ENCODE results near the gene APP.
"Not testable (repeated sequence)": the region's sequence is repeated elsewhere in the genome, so short reads cannot be mapped to it uniquely, and the experiment has no call there.

APP gene

DNA sequence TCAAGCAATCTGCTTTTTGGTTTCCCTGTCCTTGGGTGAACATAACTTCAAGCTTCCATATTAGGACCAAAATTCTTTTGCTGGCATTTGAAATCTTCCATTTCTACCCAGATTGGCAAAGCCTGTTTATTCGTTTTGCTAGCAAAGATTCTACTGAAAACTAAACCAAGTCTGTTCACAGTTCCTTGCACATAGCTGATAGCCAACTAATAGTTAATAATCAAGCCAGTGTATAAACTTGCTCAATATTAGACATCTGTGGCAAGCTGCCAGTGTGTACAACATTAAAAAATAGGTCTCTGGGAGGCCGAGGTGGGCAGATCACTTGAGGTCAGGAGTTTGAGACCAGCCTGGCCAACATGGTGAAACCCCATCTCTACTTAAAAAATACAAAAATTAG, 6.3 kb downstream of the APP start:
- DNase-seq (ENCODE audit: low read depth, low spot score), result no peak

DNA sequence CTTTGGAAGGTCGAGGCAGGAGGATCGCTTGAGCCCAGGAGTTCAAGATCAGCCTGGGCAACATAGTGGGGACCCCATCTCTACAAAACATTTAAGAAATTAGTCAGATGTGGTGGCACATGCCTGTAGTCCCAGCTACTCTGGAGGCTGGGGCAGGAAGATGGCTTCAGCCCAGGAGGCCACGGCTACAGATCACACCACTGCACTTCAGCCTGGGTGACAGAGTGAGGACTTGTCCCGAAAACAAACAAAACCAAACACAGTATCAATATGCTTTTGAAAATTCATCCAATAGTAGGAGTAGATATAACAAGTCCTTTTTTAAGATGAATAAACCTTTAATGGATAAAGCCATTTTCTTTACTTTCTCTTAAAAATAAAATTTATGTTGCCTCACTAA, 8.5 kb downstream of the APP start:
- DNase-seq (ENCODE audit: low read depth, low spot score), result no peak

DNA sequence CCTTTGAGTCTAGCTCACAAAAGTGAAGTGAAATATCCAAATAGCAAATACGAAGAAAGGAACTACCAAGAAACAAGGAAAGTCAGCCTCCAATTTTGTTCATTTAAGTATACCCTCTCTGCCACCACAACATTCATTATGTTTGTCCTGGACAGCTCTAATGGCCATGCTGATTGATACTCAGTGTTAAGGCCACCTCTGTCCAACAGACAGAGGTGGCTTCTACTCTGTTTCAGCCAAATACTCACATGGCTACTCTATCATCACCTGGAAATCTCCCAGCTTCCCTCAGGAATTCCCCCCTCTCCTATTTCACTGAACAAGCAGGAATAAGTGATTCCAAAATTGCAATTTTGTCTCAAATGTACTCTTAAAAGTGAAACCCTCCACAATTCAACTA, 10.7 kb downstream of the APP start:
- DNase-seq (ENCODE audit: low read depth, low spot score), result no peak

DNA sequence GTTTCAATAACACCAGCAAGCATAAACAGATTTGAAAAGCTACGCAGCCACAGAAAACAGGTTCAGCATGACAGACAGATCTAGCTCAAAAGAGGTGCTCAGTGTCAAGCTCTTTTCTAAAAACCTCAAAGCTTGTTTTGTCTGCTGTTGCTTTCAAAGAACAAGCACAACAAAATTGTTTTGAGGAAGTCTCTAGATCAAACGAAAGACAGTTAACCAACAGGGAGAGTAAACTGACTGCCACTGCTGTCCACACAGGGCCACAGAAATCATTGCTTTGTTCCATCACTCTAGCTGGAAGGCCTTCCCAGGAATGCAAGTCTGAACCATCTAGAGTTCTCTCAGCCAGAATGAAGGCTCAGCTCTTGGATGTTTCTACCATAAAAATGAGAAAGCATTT, 12.8 kb downstream of the APP start:
- no peak for DNase-seq (ENCODE audit: low read depth, low spot score)

DNA sequence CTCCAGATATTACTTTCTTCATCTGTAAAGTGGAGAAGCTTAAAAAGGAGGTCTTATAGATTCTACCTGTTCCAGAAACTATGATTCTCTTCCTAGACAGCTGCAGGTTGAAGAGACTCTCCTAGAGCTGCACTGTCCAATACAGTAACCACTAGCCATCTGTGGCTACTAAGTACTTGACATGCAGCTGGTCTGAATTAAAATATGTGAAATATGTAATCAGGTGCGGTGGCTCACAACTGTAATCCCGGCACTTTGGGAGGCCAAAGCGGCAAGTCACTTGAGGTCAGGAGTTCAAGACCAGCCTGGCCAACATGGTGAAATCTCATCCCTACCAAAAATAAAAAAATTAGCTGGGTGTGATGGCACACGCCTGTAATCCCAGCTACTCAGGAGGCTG, 15.8 kb downstream of the APP start:
- no peak for DNase-seq (ENCODE audit: low read depth, low spot score)

DNA sequence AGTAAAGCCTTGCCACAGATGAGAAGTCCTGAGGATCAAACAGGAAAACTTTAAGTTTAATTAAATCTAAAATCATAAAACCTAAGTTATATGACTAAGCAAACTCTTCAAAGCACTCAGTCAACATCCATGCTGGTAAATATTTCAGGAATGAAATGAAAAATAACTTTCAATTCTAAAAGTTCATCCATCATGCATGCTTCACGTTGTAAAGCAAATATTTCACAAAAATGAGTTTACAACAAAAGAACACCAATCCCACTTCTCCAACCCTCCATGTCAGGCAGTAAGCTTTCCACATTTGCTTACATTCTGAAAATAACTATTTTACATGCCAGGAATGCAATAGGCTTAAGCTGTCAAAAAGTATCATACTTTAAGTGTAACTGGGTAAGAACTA, 16.8 kb downstream of the APP start:
- no peak for DNase-seq (ENCODE audit: low read depth, low spot score)

DNA sequence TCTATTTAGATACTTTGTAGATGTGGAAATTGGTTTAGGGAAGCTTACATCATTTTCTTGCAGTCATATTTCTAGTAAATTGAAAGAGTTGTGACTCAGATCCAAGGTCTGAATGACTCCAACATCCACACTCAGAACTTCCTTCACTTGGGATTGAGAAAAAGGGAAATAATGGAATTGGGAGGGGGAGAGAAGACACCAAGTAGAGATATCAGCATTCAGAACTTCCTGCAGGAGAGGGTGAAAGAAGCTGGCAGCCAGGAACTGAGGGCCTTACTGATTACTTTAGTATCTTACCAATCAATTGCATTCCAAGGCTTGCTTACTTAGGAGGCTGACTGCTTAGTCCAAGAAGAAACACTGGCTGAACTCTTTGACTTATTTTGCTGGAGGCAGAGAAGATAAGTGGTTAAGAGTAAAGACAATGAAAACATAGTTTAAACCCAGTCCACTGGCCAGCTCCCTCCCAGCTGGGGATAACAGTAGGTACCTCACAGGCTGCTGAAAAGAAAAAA, 21.7 kb downstream of the APP start:
- no peak for DNase-seq (ENCODE audit: low read depth, low spot score)

DNA sequence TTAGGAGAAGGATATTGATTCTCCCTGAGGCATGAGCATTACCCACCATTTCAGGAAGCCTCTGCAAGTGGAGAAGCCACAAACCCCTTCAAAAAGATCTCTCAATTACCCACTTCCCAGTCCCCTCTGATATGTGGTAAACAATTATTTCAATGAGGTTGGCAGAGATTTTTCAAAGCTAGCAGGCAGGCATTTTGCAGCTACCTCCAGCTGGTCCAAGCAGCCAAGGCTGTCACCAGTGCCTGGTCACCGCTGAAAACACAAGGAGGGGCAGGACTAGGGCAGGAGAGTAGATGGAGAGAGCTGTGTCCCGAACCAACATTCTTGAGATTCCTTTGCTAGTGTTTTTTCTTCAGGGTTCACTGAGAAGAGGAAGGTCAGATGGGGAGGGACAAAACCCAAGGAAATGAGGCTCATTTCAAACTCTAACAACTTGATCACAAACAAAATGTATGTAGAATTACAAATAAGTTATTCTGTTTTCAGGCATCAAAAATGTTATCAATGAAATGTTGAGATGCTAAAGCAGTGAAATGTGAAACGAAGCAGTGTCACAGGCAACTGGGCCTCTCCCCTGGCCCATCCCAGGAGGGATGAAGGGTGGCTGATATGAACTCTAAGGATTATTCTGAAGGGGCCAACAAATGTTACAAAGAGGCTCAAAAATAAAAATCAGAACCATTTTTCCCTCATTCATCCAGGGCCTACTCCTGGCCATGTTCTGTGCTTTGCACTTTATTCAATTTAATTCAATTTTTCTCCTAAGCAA, 22.3 kb downstream of the APP start:
- no peak for DNase-seq (ENCODE audit: low read depth, low spot score)

DNA sequence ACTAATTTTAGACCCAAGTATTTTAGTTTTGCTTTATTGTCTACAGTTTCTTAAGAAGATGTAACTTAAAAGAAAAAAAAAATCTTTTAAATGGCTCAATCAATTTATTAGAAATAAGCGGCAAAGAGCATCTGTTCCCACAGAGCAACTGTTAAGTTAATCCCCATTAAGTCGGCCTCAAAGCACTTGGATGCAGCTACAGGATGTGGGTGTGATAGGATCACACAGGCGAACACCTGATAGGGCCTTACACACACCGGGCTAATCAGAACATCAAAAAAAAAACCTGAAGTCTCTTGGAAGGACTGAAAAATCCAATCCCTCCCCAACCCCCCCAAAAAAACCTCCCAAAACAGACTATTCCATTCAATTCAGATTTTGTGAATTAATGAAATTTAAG, 23.0 kb downstream of the APP start:
- no peak for DNase-seq (ENCODE audit: low read depth, low spot score)

DNA sequence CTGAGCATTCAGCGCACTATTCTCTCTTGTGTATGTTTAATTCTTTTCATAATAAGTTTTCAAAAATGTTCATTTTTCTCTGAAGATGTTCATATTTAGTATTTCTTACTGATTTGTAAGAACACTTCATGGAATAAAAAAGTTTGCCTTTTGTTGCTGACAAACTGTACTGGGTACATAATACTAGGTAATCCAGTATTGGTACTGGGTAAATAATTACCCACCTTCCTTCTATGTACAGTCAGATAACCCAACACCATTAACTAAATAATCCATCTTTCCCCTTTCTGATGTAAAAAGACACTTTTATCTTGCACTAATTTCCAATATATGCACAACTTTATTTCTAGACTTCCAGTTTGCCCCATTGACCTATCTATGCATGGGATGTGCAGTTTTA, 23.9 kb downstream of the APP start:
- no peak for DNase-seq (ENCODE audit: low read depth, low spot score)

DNA sequence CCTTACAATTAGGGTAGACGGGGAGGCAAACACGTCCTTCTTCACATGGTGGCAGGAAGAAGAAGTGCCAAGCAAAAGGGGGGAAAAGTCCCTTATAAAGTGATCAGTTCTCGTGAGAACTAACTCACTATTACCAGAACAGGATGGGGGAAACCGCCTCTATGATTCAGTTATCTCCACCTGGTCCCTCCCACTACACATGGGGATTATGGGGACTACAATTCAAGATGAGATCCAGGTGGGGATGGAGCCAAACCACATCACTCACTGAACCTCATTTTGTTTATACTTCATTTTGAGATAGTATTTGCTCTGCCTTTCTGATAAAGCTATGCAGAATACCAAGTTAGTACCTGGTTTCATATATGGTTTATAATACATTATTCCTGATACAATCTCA, 26.5 kb downstream of the APP start:
- DNase-seq (ENCODE audit: low read depth, low spot score), result no peak

DNA sequence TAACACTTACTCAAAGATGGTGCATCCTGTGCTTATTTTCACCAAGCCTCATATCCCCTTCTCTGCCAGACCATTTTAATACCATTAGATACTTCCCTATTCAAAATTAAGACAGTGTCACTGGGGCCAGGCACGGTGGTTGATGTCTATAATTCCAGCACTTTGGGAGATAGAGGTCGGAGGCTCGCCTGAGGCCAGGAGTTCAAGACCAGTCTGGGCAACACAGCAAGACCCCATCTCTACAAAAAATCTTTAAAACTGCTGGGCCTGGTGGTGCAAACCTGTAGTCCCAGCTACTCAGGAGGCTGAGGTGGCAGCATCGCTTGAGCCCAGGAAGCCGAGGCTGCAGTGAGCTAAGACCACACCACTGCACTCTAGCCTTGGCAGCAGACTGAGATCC, 28.2 kb downstream of the APP start:
- DNase-seq (ENCODE audit: low read depth, low spot score), result no peak

DNA sequence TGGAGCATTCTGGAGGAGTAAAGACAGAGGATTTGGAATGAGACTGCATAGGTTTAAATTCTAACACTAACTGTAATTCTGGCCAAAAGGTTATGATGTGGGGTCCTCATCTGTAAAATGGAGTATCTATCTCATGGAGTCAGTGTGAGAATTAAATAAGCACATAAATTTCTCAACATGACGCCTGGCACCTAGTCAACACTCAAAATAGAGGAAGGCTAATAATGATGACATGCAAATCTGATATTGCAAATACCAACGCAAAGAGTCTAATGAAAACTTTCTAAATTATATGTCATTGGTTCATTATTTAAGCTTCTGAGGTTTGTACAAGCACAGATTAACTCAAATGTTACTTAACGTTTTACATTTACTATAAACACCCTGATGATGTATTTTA, 29.6 kb downstream of the APP start:
- DNase-seq (ENCODE audit: low read depth, low spot score), result no peak

DNA sequence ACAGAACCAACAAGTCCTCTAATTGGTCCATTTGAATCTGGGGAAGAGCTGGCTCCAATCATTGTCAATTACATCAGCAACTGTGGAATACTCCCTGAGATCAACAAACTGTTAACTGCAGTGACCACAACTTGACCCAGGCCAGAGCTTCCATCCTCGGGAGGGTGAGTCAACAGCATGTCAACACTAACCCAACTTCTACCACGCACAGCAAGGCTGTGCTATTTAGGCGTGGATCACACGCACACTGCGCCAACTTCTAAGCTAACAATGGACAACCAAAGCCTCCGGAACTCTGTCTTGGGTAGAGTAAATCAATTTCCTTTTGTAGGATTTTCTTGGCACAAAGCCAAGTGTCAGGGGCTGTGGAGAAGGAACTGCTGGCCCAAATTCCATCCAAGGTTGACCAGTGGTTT, 30.4 kb downstream of the APP start:
- no peak for DNase-seq (ENCODE audit: low read depth, low spot score)

DNA sequence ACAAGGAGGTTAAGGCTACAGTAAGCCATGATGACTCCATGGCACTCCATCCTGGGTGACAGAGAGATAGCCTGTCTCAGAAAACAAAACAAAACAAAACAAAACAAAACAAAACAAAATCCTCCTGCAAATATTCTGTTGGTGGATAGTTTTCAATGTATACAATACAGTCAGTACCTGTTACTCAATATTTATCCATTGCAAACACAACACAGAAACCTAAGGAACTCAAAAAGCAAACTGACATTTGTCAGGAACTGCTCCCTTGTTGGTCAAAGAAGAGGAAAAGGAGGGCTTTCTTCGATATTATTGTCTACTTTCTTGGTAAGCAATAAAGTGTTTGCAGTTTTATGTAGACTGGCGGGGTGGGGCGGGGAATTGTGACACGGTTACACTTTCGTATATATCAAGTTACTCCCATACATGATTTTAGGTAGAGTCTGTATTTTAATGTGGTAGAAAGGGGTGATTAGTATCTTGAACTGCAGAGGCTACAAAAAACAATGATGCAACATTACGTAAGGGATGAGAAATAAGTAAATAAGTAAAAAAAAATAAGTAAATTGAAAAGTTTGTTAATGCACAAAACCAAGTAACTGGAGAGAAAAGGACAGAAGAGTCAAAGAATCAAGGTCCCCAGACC, 31.8 kb downstream of the APP start:
- no peak for DNase-seq (ENCODE audit: low read depth, low spot score)

DNA sequence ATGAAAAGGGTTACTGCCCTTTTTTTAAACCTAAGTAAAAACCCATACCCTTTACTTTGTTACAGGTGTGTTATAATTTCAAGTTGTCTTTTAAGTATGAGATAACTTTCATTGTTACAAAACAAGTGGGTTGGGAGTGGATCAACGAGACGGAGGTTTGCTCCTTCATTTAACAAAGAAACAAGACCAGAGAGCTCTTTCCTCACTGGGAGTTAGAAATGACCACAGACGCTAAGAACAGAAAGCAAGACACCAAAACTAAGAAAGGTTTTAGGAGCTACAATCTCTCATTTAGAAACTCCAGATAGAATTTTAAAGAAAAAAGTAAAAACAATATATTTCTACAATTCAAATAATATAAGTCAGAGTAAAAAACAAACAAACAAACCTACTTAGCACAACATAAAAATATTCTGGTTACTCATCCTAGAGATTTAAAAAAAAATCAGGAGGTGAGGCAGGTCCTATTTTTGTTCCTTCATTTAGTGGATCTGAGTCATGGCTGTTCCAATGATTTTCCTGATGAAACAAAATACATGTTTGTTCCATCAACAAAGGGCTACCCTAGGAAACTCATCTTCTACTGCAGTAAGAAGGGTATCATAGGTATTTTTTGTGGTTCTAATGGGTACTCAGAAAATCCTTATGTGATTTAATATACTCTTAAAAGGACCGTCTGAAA, 33.0 kb downstream of the APP start:
- no peak for DNase-seq (ENCODE audit: low read depth, low spot score)

DNA sequence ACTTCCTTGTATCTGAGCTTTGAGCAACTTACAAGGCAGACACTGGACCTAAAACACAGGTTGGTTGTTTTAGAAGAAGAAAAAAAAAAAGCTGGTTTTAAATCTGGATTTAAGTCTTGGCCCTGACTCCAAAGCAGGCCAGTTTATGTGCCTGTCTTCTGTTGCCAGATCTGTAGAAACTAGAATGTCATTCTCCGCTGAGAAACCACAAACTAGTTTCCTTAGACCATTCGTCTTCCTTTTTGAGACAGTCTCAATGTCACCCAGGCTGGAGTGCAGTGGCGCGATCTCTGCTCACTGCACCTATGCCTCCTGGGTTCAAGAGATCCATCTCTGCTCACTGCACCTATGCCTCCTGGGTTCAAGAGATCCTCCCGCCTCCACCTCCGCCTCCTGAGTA, 33.9 kb downstream of the APP start:
- DNase-seq (ENCODE audit: low read depth, low spot score), result no peak

DNA sequence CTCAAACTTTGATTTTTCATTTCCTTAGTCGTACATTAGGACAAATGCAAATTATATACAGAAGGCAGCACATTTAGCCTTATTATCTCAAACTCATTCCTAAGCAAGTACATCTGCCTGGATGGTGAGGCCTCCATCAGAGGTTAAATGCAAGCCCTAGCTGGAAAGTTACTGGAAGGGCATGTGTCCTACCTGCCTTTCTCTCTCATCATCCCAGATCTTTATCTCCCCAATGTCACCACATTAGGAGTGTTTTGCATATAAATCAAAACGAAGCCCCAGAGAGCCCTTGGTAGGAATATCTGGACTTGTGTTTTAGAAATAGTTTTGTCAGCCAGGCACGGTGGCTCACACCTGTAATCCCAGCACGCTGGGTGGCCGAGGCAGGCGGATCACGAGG, 35.0 kb downstream of the APP start:
- DNase-seq (ENCODE audit: low read depth, low spot score), result no peak

DNA sequence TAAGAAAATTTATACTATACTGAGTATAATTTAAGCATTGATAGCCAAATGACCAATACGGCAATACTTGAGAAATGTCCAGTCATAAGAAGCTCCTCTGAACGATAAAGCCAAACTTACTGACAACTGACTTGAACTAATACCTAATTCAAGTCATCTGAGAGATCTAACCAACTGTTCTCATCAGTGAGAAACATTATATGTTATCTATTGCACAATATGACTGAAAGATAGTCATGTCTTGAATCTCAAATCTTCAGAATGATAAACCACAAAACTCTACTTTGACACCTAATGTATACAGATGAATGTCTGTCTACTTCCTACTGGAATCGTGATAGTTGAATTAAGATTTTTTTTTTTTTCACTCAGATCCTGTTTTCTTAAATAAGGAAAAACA, 39.0 kb downstream of the APP start:
- no peak for DNase-seq (ENCODE audit: low read depth, low spot score)

DNA sequence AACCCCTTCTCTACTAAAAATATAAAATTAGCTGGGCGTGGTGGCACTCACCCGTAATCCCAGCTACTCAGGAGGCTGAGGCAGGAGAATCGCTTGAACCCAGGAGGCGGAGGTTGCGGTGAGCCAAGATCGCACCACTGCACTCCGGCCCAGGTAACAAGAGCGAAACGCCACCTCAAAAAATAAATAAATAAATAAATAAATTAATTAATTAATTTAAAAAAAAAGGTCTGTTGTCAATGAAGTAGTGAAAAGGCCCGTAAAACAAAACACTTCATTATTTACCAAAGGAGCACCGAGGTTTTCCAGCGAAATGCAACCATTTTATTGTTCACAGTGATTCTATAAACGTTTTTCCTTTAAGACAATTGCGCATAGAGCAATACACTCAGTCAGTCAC, 39.5 kb downstream of the APP start:
- DNase-seq (ENCODE audit: low read depth, low spot score), result not testable (repeated sequence)

DNA sequence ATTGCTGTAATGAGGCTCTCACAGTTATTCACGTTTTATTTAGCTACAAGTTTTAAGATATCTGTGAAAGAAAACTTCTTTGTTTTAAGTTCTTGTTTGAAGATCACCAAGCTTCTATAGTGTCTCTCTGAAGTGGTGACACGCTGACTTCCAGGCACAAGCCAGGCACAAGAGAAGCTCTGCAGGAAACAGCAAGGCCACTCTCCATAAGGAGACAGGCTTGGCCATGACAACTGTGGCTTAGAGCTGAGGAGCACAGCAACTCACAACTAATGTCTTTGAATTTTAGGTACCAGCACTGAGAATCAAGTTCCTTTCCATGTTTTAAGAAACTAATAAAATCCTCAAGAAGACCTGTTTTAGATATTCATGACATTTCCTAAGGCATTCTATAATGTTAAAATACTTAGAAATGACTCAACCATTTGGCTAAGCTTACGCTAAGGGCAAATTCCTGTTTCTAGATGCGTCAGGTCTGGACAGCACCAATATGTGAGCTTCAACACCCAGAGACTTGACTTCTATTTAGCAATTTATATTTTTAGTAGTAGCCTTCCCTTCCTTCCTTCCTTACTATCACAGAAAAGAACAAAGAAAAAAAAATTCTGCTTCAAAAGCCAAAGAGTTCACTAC, 40.2 kb downstream of the APP start:
- no peak for DNase-seq (ENCODE audit: low read depth, low spot score)

DNA sequence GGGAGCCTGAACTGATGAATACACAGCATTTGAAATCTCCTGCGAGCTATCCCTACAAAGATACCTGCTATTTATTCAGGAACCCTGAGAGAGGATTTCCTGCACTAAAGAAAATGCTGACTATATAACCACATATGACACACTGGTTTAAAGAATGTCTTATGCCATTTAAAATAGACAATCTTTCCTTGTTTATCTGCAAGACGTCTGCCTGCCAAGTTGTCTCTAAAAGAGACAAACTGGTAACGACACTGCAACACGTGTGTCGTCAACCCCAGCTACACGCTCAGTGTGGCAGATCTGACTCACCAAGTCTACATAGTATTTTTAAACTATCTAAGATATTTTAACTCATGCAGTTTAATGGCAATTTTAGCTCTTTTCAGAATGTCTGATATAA, 42.7 kb downstream of the APP start:
- DNase-seq (ENCODE audit: low read depth, low spot score), result no peak

Data from activated naive CD8-positive, alpha-beta T cell treated with anti-CD3 and anti-CD28 coated beads, Interleukin-2, amount 50 U/mL, for 16 hours (primary cell).